KOPT-K1 (cell line): ENCODE data around the gene SLC17A7.

Experiments
- H3K27ac ChIP-seq: fragments of 200-600 bp; sonication (generic); 2 replicates; pipeline ENCODE4 v1.5.1; 2016; ENCODE audit warnings: antibody characterized with exemption, mild to moderate bottlenecking, low read depth, low read length; ENCODE audit not compliant: poor library complexity, severe bottlenecking
- H3K36me3 ChIP-seq: fragments of 200-600 bp; sonication (generic); 2 replicates; pipeline ENCODE4 v1.5.1; 2017; ENCODE audit warnings: antibody characterized with exemption, mild to moderate bottlenecking, low read length, moderate library complexity; ENCODE audit not compliant: insufficient read depth
- H3K9me3 ChIP-seq: fragments of 200-600 bp; sonication (generic); 2 replicates; pipeline ENCODE4 v1.5.1; 2017; ENCODE audit warnings: antibody characterized with exemption, low read length, mild to moderate bottlenecking; ENCODE audit not compliant: insufficient read depth, poor library complexity, severe bottlenecking

SLC17A7 gene

GRCh38 chr19:49442771-49443365 is 1.5 kb upstream of the SLC17A7 start:
- Histone ChIP-seq H3K36me3 (peaks cover 21% of the 10 kb centered on the region), H3K9me3 (no peaks in the 10 kb centered on the region), H3K27ac (peak overlapping the region; percentile 36)

DNA sequence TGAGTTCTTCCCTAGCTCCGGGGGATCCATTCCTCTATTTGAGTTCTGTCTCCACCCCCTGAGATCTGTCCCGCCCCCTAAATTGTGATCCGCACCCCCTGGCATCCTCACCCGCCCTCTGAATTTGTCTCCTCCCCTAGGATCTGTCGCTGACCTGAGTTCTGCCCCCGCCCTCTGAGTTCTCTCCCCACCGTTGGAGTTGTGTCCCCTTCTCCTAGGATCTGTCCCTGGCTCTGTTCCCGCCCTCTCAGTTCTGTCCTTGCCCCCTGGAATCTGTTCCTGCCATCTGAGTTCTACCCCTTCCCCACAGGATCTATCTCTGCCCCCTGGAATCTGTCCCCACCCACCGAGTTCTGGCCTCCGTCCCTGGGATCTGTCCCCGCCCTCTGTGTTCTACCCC is 1.0 kb upstream of the SLC17A7 start:
- Histone ChIP-seq H3K36me3 (peaks cover 16% of the 10 kb centered on the region), H3K27ac (no peak overlapping the region), H3K9me3 (no peaks in the 10 kb centered on the region)

GRCh38 chr19:49441960-49442350 is 628 bp upstream of the SLC17A7 start:
- H3K9me3 ChIP-seq = no peaks in the 10 kb centered on the region
- no peak overlapping the region for H3K27ac ChIP-seq
- peaks cover 12% of the 10 kb centered on the region for H3K36me3 ChIP-seq

DNA sequence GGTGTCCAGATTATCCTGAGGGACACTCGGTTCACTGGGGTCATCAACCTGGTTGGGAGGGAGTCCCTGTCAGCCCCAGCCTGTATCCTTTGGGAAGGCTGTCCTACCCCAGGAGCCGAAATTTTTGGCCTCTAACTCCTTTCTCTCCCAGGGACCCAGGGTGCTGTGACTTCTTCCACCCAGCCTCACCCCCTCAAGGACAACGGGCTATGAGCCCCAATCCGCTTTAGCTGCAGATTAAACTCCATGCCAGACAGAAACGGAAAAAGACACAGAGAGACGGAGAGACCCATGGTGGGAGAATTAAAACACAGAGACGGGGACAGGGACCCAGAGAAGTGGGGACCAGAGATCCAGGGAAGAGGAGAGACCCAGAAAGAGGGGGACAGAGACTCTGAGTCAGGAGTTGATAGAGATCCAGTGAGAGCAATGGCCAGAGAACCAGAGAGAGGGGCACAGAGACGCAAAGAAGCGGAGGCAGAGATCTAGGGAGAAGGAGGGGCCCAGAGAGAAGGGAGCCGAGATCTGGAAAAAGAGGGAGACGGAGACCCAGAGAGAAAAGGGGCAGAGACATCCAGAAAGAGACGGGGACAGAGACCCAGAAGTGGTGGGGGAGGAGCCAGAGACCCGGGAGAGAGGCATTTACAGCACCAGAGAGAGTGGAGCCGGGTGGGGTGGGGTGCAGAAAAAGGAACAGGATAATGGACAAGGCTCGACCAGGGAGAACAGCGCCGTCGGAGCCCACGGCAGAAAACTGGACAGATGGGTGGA is 703 bp downstream of the SLC17A7 start:
- Histone ChIP-seq H3K27ac (no peak overlapping the region), H3K36me3 (no peaks in the 10 kb centered on the region)

GRCh38 chr19:49439836-49440235 is 1.5 kb downstream of the SLC17A7 start:
- Histone ChIP-seq H3K9me3 (no peaks in the 10 kb centered on the region), H3K36me3 (no peaks in the 10 kb centered on the region), H3K27ac (no peak overlapping the region)

More for the DNA sequence above, 703 bp downstream of the SLC17A7 start:
- H3K9me3 ChIP-seq = no peaks in the 10 kb centered on the region

DNA sequence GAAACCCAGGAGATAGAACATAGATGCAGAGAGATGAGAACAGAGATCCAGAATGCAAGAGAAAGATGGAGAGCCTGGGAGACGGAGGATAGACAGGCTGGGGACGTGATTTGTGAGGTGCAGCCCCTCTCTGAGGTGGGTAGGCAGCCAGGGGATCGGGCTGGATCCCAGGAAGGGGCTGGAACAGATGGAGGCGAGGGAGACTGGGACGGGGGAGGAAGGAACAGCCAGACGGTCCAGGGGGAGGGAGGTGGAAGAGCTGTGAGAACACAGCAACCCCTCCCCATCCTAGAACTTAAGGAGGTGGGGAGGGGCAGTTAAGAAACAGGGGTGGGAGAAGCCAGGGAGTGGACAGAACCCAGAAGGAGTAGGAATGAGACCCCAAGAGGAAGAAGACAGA is 3.1 kb downstream of the SLC17A7 start:
- no peaks in the 10 kb centered on the region for H3K36me3 ChIP-seq
- no peak overlapping the region for H3K27ac ChIP-seq
- H3K9me3 ChIP-seq = no peaks in the 10 kb centered on the region

DNA sequence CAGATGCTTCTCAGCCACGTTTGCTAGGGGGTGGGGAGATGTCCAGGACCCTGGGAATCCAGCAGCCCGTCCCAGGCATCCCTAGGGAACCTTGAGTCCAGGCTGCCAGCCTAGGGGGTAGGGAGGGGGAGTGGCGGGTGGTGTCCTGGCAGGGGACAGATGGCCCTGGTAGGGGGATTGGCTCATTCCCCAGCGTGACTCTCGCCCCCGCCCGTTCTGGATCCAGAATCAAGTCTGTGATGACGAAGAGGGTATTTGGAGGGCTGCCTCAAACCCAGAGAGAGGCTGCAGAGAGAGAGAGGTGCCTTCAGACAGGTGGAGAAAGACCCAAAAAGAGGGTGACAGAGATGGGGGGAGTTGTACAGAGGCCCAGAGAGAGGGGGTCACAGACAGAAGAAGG is 4.1 kb downstream of the SLC17A7 start:
- Histone ChIP-seq H3K9me3 (no peaks in the 10 kb centered on the region), H3K36me3 (no peaks in the 10 kb centered on the region), H3K27ac (no peak overlapping the region)

DNA sequence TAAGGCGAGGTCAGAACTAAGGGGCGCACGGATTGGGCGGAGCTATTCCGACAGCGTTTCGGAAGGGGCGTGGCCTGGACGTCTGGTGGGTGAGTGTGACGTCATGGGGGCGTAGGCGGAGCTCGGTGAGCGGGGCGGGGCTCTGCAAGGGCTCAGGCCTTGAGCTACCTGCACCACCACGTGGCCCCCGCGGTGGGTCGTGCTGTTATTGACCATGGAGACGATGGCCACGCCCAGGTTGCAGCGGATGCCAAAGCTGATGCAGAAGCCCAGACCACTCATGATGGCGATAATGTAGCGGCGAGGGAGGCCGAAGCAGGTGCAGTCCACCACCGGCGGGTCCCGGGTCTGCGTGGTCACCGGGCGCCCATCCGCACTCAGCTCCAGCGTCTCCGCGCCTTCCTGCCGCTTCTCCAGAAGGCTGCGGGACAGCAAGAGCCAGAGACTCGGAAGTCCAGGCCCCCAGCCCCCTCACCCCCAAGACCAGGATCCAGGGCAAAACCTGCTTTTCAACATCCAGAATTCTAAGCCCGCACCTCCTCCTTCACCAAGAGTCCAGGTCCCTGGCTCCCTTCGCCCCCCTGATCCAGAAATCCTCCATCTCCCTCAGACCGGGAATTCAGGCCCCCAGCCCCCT is 4.8 kb downstream of the SLC17A7 start:
- Histone ChIP-seq H3K27ac (no peak overlapping the region), H3K9me3 (no peaks in the 10 kb centered on the region), H3K36me3 (no peaks in the 10 kb centered on the region)

- H3K36me3 ChIP-seq = no peaks in the 10 kb centered on the region
- H3K9me3 ChIP-seq = no peaks in the 10 kb centered on the region
- no peak overlapping the region for H3K27ac ChIP-seq
These were observed 5.7 kb downstream of the SLC17A7 start for GRCh38 chr19:49435670-49436069.

GRCh38 chr19:49434907-49435583 is 6.3 kb downstream of the SLC17A7 start:
- H3K36me3 ChIP-seq = no peaks in the 10 kb centered on the region
- H3K27ac ChIP-seq = no peak overlapping the region
- no peaks in the 10 kb centered on the region for H3K9me3 ChIP-seq

DNA sequence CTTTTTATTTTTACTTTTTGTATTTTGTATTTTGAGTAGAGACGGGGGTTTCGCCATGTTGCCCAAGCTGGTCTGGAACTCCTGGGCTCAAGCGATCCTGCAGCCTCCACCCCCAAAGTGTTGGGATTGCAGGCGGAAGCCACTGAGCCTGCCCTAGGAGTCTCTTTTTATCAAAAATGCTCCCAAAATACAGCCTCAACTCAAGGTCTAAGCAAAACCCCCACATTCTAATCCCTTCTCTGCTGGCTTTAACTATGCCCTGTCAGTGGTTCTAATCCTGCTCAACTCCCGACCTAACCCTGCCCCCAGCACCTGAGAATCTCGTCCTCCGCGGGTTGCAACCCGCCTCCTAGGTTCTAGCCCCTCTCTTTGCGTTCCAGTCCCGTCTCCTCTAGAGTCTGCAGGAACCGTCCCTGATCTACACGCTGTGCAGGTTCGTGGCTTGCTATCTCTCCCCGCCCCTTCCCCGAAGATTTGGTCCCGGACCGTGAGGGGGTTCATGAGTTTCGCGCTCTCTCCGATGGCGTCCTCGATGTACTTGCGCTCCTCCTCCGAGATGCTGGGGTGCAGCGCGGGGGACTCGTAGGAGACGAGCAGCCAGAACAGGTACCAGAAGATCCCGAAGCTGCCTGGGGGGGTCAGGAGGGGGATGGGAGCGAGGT is 8.0 kb downstream of the SLC17A7 start:
- H3K36me3 ChIP-seq = no peaks in the 10 kb centered on the region
- no peak overlapping the region for H3K27ac ChIP-seq
- no peaks in the 10 kb centered on the region for H3K9me3 ChIP-seq

DNA sequence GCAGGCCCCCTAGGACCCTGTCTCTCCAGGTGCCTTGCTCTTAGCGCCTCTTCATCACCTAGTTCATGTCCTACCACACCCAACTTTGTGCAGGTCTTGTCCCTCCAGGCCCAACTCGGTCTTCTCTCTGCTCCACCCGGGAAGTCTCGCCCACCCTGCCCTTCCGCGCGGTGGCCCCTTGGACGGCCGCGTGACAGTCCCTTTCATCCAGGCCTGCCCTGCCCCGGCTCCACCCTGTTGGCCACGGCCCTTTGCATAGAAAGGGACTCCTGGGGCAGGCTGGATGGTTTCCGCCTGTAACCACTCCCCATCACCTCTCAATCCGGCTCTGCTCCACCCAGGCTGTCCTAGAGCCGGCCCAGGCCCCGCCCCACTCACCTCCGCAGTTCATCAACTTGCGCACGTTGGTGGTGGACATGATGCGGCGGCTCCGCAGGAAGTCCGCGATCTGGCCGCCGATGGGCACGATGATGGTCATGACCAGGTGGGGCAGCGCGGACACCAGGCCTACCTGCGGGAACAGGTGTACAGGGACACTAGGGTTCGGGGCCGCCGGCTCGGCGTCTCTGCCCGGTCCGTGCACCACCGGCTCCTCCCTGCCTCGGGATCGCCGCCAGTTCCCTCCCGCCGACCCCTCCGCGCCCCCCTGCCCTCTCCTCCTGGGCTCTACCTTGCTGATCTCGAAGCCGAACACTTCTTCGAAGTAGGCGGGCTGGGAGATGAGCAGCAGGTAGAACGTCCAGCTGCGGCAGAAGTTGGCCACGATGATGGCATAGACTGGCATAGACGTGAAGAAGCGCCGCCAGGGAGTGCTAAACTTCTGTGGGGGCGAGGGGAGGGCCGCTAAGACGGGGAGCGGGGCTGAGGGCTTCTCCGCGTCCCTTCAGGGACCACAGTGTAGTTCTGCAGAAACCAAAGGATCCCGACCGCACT is 8.9 kb downstream of the SLC17A7 start:
- Histone ChIP-seq H3K27ac (no peak overlapping the region), H3K36me3 (no peaks in the 10 kb centered on the region), H3K9me3 (no peaks in the 10 kb centered on the region)

DNA sequence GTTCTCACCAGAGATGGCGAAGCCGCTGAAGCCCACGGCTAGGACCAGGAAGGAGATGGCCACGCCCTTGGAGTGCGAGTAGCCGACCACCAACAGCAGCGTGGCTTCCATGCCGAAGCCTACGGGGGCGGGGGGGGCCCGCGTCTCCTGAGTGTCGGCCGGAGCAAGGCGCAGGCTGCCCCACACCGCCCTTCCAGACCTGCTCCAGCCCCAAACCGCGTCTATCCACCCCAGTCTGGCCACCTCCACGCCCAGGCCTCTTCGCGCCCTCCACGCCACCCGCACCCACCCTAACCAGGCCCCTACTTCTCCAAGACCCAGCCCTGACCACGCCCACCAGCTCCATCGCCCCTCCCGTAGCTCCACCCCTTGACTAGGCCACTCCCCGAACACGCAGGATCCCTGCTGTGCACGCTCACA is 10.0 kb downstream of the SLC17A7 start:
- H3K36me3 ChIP-seq = no peaks in the 10 kb centered on the region
- no peak overlapping the region for H3K27ac ChIP-seq
- no peaks in the 10 kb centered on the region for H3K9me3 ChIP-seq

GRCh38 chr19:49430678-49431329 is 10.5 kb downstream of the SLC17A7 start:
- H3K36me3 ChIP-seq = no peaks in the 10 kb centered on the region

More at GRCh38 chr19:49430678-49431329, 10.5 kb downstream of the SLC17A7 start:
- no peak overlapping the region for H3K27ac ChIP-seq
- H3K9me3 ChIP-seq = no peaks in the 10 kb centered on the region
